Raji (cell line): ENCODE data around the gene TBC1D7.
A peak's percentile ranks its signal among the peaks of the same experiment; 100 is the strongest.

Experiments
- POLR2A ChIP-seq: IDR thresholded peaks from 2 replicates; pipeline ENCODE4 v1.6.1; 2011; ENCODE audit warnings: low read depth, low read length, control low read depth; ENCODE audit not compliant: insufficient read depth

Gene TBC1D7

GRCh38 chr6:13274707-13275434, 53.5 kb downstream of the TBC1D7 start:
- no peak for TF ChIP-seq POLR2A

GRCh38 chr6:13273931-13274706, 54.2 kb downstream of the TBC1D7 start:
- no peak for TF ChIP-seq POLR2A

GRCh38 chr6:13273202-13273930, 55.0 kb downstream of the TBC1D7 start:
- TF ChIP-seq POLR2A = no peak

GRCh38 chr6:13272131-13273046, 55.9 kb downstream of the TBC1D7 start:
- TF ChIP-seq POLR2A = no peak

GRCh38 chr6:13268913-13269518, 59.3 kb downstream of the TBC1D7 start:
- no peak for TF ChIP-seq POLR2A

- TF ChIP-seq POLR2A = no peak
Observed at GRCh38 chr6:13267142-13267651, 61.1 kb downstream of the TBC1D7 start.

GRCh38 chr6:13263669-13264068, 64.7 kb downstream of the TBC1D7 start:
- TF ChIP-seq POLR2A = no peak

GRCh38 chr6:13262302-13263230, 65.8 kb downstream of the TBC1D7 start:
- TF ChIP-seq POLR2A = no peak

- 0 out of 2 replicates have a peak, but pooled peaks have one; percentile 39 for TF ChIP-seq POLR2A
Observed at GRCh38 chr6:13261464-13261994, 66.8 kb downstream of the TBC1D7 start.

DNA sequence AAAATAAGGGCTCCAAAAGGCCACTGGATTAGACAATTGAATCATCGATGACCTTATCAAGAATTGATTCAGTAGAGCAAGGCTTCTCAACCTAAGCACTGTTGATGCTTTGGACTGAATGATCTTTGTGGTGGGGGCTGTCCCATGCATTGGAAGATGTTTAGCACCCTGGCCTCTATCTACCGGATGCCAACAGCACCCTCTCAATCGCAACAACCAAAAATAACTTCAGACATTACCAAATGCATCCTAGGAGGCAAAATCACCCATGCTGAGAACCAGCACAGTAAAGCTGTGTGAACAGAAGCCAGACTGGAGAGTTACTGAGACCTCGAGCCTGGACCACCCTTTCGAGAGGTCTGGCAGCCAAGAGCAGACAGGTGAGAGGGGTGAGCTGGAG, 67.5 kb downstream of the TBC1D7 start:
- no peak for TF ChIP-seq POLR2A

GRCh38 chr6:13260101-13260598, 68.2 kb downstream of the TBC1D7 start:
- TF ChIP-seq POLR2A = no peak

- TF ChIP-seq POLR2A = no peak
Observed at GRCh38 chr6:13259393-13259792, 68.9 kb downstream of the TBC1D7 start.
